Stimulated activated naive CD4-positive, alpha-beta T cell treated with Interleukin-2 at 50 U/mL for 16 hours (primary cell): ENCODE measurements around the gene TTLL8.

Experiments
- DNase-seq: peaks from one replicate; lab custom pipeline; 2025; lab: John Stamatoyannopoulos, UW

Gene TTLL8

GRCh38 chr22:50082961-50083461, 24.9 kb upstream of the TTLL8 start:
- no peak for DNase-seq

- DNase-seq: no peak
Observed at GRCh38 chr22:50082197-50082715, 24.2 kb upstream of the TTLL8 start.

GRCh38 chr22:50081426-50082196, 23.5 kb upstream of the TTLL8 start:
- DNase-seq: no peak

- DNase-seq: no peak
Observed at GRCh38 chr22:50080077-50080465, 22.0 kb upstream of the TTLL8 start.

GRCh38 chr22:50078761-50079160, 20.7 kb upstream of the TTLL8 start:
- no peak for DNase-seq

DNA sequence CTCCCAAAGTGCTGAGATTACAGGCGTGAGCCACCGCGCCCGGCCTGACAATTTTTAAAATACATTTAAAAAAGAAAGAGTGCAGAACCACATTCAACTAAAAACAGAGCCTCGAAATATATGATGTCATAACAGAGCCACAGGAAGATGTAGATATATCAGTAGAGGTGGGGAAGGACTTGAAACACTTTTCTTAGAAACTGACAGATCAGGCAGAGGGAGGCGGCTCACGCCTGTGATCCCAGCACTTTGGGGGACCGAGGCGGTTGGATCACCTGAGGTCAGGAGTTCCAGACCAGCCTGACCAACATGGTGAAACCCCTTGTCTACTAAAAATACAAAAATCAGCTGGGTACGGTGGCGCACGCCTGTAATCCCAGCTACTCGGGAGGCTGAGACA, 20.1 kb upstream of the TTLL8 start:
- no peak for DNase-seq

GRCh38 chr22:50076646-50077535, 18.8 kb upstream of the TTLL8 start:
- no peak for DNase-seq

GRCh38 chr22:50074551-50075530, 16.7 kb upstream of the TTLL8 start:
- no peak for DNase-seq

GRCh38 chr22:50074056-50074455, 16.0 kb upstream of the TTLL8 start:
- no peak for DNase-seq

DNA sequence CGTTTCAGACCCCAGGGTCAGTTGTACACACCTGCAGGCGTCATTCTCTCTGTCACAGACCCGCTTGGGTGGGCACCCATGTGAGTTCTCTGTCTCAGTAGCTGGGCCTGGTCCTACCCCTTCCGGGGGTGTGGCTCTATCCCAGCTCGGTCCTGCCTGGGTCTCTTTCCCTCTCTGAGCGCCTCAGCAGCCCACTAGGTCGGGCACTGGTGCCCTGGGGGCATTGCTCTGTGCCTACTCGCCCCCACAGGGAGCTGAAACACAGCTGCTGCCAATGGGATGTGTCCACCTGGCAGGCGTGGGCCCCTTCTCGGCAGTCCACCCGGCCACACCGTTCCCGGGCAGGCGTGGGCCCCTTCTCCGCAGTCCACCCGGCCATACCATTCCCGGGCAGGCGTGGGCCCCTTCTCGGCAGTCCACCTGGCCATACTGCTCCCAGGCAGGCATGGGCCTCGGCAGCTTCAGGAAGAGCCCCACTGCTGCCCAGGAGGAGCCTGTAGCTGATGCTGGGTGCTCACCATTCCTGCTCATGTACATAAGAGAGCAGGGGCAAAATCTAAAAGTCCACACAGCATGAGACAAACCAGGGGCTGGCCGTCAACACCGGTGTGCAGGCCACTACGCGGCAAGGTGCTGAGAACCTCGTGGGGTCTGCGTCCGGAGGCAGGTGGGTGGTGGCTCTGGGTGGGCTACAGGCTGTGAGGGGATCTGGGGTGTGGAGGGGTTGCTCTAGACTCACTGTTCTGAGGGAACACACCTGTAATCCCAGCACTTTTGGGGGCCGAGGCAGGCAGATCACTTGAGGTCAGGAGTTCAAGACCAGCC, 14.8 kb upstream of the TTLL8 start:
- no peak for DNase-seq

GRCh38 chr22:50072167-50072555, 14.1 kb upstream of the TTLL8 start:
- DNase-seq: no peak

DNA sequence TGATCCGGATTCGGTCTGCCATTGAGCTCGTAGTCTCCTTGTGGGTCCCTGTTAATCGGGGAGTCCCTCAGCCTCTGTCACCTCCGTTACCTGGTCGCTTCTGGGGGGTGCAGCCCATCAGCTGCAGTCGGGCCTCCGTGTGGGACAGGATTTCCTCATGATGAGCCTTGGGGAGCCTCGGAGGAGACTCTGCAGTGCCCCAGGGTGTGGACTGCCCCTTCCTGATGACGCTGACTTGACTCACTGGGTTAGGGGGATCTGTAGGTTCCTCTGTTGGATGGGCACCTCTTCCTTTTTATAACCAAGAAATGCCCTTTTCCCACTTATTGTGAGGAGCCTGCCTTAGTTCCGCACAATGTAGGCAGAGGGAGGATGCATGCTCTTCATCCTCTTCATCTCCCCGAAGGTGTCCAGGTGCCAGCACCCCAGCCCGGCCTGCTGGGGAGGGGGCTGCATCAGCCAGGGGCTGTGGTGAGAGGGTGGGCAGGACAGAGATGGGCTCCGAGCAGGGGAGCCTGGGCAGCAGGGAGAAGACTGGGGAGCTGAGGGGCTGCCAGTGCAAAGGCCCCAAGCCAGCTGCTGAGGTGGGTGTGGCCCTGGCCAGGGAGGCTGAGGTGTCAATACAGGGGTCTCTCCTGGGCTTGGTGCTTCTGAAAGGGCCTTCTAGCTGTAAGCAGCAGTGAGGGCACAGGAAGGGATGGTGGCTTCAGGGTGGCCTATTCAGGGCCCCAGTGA, 13.5 kb upstream of the TTLL8 start:
- no peak for DNase-seq

DNA sequence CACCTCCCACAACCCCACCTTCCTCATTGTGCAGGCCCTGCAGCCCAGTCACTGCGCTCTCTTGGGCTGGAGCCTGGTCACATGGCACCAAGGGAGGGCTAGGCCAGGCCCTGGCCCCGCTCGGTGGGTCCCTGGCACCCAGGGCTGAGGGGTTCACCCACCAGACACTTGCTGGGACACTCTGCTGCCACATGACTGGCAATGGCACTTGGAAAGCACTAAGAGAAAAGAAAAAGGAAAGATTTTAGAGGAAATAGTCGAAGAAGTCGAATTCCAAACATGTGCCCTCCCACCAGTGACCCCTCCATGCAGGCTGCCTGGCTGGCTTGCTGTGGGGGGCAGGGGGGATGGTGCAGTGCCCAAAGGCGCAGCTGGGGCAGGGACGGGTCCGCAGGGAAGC, 12.3 kb upstream of the TTLL8 start:
- DNase-seq: no peak

DNA sequence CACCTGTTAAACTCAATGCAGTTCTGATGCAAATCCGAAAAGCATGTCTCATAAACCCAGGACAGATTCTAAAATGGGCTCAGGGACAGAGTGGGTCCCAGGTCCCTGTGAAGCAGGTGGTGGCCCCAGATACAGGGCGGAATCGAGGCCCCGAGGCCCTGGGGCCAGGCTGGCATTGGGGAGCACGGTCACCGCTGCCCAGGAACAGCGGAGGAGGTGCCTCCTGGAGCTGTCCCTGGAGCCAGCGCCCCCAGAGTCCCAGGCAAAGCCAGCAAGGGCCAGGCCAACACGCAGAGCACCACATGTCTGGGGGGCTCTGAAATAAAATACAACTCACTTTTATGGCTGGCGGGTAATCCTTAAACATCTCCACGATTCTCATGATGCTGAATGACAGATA, 10.0 kb upstream of the TTLL8 start:
- DNase-seq: no peak

- no peak for DNase-seq
Observed at GRCh38 chr22:50067244-50067643, 9.1 kb upstream of the TTLL8 start.

DNA sequence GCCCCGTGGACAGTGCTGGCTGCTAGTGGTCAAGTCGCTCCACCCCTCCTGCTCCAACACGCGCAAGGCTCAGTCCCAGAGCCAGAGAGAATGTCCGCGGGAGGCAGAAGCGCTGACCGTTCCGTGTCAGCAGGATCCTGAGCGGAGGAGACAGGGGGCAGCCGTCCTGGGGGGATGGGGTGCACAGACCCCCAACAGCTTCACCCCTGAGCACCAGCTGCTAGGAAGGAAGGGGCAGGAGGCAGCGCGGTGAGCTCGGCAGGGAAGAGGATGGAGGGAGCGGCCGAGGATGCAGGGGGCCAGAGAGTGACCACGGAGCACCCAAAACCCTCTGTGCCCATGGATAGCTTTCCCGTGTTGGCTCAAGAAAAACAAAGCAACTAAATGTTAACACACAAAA, 6.4 kb upstream of the TTLL8 start:
- no peak for DNase-seq

DNA sequence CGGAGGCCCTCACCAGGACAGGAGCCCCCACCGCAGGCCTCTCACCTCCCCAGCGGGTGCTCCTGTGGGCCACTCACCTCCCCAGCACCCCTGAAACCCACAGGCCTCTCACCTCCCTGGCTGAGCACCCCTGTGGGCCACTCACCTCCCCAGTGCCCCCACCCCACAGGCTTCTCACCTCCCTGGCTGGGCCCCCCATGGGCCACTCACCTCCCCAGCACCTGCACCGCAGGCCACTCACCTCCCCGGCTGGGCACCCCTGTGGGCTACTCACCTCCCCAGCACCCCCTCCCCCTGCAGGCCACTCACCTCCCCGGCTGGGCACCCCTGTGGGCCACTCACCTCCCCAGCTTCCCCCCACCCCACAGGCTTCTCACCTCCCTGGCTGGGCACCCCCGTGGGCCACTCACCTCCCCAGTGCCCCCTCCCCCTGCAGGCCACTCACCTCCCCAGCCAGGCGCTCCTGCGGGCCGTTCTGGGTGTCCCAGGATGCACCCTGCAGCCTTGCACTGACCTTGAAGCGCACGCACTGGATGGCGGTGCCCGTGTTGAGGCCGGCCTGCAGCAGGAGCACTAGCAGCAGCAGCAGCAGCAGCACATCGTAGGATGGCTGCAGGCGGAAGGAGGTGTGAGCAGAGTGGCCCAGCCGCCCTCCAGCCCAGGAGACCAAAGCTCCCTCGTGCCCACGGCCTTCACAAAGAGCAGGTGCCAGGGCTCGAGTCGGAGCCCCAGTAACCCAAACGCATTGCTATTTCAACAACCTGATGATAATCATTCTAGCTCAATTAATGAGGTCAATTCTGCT, 5.7 kb upstream of the TTLL8 start:
- DNase-seq: no peak

DNA sequence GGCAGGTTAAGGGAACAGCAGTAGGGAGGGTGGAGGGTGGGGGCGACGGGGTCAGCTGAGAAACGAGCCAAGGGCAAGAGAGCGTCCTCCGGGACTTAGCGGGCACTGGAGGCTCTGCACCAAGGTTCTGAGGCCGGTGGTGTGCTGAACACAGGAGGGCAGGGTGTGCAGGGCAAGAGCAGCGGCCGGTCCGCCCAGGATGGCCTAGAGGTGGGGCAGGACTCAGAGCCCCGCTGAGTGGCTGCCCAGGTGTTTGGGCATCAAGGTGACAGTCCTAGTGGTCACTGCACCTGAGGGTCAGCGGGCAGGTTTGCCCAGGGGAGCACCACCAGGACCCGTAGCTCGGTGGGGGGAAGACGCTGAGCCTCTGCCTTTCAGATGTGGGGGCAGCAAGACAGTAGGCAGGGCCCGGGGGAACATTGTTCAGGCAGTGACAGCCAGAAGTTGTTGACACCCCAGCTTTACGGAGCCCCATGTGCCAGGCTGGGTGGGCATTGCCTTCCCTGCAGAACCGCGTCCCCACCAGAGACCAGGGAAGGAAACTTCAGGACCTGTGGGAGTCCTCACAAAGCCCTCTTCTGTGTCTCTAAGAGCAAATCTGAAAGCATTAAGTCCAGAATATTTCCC, 4.5 kb upstream of the TTLL8 start:
- no peak for DNase-seq
